Activated CD4-positive, alpha-beta T cell treated with anti-CD3 and anti-CD28 coated beads, Interleukin-2, amount 10 ng/mL, durations not matched to agents 24 days and 14 days (primary cell): ENCODE results near the gene EIF3I. TPM values are rescaled to one million over a fixed set of nuclear protein-coding genes. Genes with fewer than 3 reads are reported as not detected.
A peak's percentile ranks its signal among the peaks of the same experiment; 100 is the strongest.

ENCODE experiments used
- DNase-seq: peaks from one replicate; pipeline ENCODE4 v3.0.0; 2022
- H3K27ac Mint-ChIP-seq: one replicate; pipeline ENCODE4 v1.8.0; 2022; ENCODE audit warnings: mild to moderate bottlenecking, mixed read lengths
- H3K27me3 Mint-ChIP-seq: one replicate; pipeline ENCODE4 v1.8.0; 2022; ENCODE audit warnings: mixed read lengths
- H3K36me3 Mint-ChIP-seq: one replicate; pipeline ENCODE4 v1.8.0; 2022; ENCODE audit warnings: low read depth, mild to moderate bottlenecking, mixed read lengths
- H3K4me1 Mint-ChIP-seq: one replicate; pipeline ENCODE4 v1.8.0; 2021; ENCODE audit warnings: mixed read lengths
- H3K4me3 Mint-ChIP-seq: one replicate; pipeline ENCODE4 v1.8.0; 2022; ENCODE audit warnings: mild to moderate bottlenecking, moderate library complexity, mixed read lengths
- H3K9me3 Mint-ChIP-seq: one replicate; pipeline ENCODE4 v1.8.0; 2021; ENCODE audit warnings: mixed read lengths
- intact Hi-C: fragments of 100-400 bp; cut with micrococcal nuclease; formaldehyde crosslinking; loops from one replicate; pipeline ENCODE4 v1.15.1; 2023
- total RNA-seq: library from RNA; stranded (reverse); gene quantifications from 2 replicates; pipeline ENCODE4 v1.2.3, GENCODE V29; 2022

The EIF3I gene
- total RNA-seq, 1 donor from 2014 or later = 304 TPM

GRCh38 chr1:32204943-32205361 lies 17.3 kb upstream of the EIF3I start:
- Mint-ChIP-seq H3K4me1 (peaks cover 38% of the 10 kb centered on the region), H3K27me3 (no peaks in the 10 kb centered on the region), H3K4me3 (peak overlapping the region; percentile 91), H3K36me3 (peaks cover 24% of the 10 kb centered on the region), H3K9me3 (no peaks in the 10 kb centered on the region), H3K27ac (peak overlapping the region; percentile 88)
- no peak for DNase-seq
- intact Hi-C loops = loop anchor here (1.0 kb wide), 1 partner anchor 17 kb away; the partner anchor contains the start of genes EIF3I and TMEM234

- Mint-ChIP-seq H3K27ac (peak within 1 kb of the TSS; percentile 88), H3K27me3 (no peaks in the 10 kb centered on the region)
Measured at GRCh38 chr1:32205401-32206370, 16.5 kb upstream of the EIF3I start, which contains the start of gene IQCC. IQCC (plus strand) TSS chr1:32205671; CDS start chr1:32205682, 11 bp downstream.

GRCh38 chr1:32208469-32208868 lies 13.7 kb upstream of the EIF3I start:
- intact Hi-C loops = no loop called here
- H3K36me3 Mint-ChIP-seq = peaks cover 12% of the 10 kb centered on the region

More at GRCh38 chr1:32205401-32206370, 16.5 kb upstream of the EIF3I start, which contains the start of gene IQCC:
- intact Hi-C loops = loop anchor here (1.0 kb wide), 1 partner anchor 17 kb away; the partner anchor contains the start of genes EIF3I and TMEM234
- Mint-ChIP-seq H3K4me1 (peaks cover 33% of the 10 kb centered on the region), H3K9me3 (no peaks in the 10 kb centered on the region), H3K4me3 (peak within 1 kb of the TSS; percentile 91), H3K36me3 (peaks cover 20% of the 10 kb centered on the region)
- peak; percentile 96 for DNase-seq

DNA sequence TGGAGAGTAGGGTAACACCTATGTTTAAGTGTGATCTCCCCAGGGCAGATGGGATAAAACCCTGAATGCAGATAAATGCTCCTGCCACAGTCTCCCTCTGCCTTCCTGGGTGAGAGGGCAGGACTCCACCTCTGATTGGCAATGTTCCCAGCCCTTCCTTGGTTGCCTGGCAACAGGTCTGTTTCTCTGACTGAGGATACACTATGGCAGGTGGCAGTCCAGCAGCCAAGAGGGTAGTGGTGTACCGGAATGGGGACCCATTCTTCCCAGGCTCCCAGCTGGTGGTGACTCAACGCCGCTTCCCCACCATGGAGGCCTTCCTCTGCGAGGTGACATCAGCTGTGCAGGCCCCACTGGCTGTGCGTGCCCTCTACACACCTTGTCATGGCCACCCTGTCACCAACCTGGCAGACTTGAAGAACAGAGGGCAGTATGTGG lies 13.3 kb upstream of the EIF3I start, which contains the start of gene DCDC2B:
TSS of gene DCDC2B (plus strand) at position 199 of the 438 bp plus-strand sequence. CDS start at position 204, 5 bp downstream.
- no peaks in the 10 kb centered on the region for H3K9me3 Mint-ChIP-seq
- DNase-seq = no peak
- peaks cover 10% of the 10 kb centered on the region for H3K36me3 Mint-ChIP-seq
- no peaks in the 10 kb centered on the region for H3K27me3 Mint-ChIP-seq
- peaks cover 18% of the 10 kb centered on the region for H3K4me1 Mint-ChIP-seq
- intact Hi-C loops = no loop called here
- H3K27ac Mint-ChIP-seq = peak within 1 kb of the TSS; percentile 48
- H3K4me3 Mint-ChIP-seq = no peak within 1 kb of the TSS

More at GRCh38 chr1:32208469-32208868, 13.7 kb upstream of the EIF3I start:
- Mint-ChIP-seq H3K27me3 (no peaks in the 10 kb centered on the region), H3K4me3 (no peak overlapping the region), H3K27ac (peak overlapping the region; percentile 48), H3K4me1 (peaks cover 21% of the 10 kb centered on the region), H3K9me3 (no peaks in the 10 kb centered on the region)
- no peak for DNase-seq

- intact Hi-C loops = loop anchor here (1.0 to 2.0 kb wide), 2 partner anchors 156 to 199 kb away; no protein-coding TSS in a partner anchor
- Mint-ChIP-seq H3K9me3 (no peaks in the 10 kb centered on the region), H3K27ac (peak overlapping the region; percentile 49), H3K4me1 (peaks cover 19% of the 10 kb centered on the region), H3K4me3 (no peak overlapping the region), H3K27me3 (no peaks in the 10 kb centered on the region), H3K36me3 (peaks cover 4% of the 10 kb centered on the region)
- peak; percentile 90 for DNase-seq
Measured at GRCh38 chr1:32215629-32216480, 6.4 kb upstream of the EIF3I start.

DNA sequence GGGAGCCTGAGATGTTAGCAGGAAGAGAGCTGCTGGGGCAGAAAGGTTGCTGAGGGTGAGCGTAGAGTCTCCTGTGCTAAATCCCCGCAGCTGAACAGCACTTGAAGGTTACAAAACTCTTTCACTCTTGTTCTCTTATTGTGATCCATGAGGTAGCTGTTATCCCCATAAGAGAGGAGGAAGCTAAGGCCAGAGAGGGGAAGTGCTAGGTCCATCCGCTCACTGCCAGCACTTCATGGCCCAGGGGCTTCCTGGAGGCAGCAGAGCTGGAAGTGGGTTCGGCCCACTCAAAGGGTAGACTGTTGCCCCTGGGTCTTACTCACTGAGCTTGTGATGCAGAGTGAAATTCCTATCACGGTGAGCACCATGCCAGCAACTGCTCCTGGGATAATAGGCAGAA lies 5.6 kb upstream of the EIF3I start:
- no peak for DNase-seq
- Mint-ChIP-seq H3K4me1 (peaks cover 24% of the 10 kb centered on the region), H3K9me3 (no peaks in the 10 kb centered on the region), H3K36me3 (peaks cover 4% of the 10 kb centered on the region), H3K27ac (no peak overlapping the region), H3K27me3 (no peaks in the 10 kb centered on the region), H3K4me3 (no peak overlapping the region)
- intact Hi-C loops = no loop called here

GRCh38 chr1:32219022-32219421 lies 3.2 kb upstream of the EIF3I start:
- no peak overlapping the region for H3K27ac Mint-ChIP-seq
- H3K4me3 Mint-ChIP-seq = no peak overlapping the region
- peaks cover 6% of the 10 kb centered on the region for H3K36me3 Mint-ChIP-seq
- no peaks in the 10 kb centered on the region for H3K9me3 Mint-ChIP-seq
- peaks cover 32% of the 10 kb centered on the region for H3K4me1 Mint-ChIP-seq
- intact Hi-C loops = no loop called here
- H3K27me3 Mint-ChIP-seq = no peaks in the 10 kb centered on the region
- no peak for DNase-seq

DNA sequence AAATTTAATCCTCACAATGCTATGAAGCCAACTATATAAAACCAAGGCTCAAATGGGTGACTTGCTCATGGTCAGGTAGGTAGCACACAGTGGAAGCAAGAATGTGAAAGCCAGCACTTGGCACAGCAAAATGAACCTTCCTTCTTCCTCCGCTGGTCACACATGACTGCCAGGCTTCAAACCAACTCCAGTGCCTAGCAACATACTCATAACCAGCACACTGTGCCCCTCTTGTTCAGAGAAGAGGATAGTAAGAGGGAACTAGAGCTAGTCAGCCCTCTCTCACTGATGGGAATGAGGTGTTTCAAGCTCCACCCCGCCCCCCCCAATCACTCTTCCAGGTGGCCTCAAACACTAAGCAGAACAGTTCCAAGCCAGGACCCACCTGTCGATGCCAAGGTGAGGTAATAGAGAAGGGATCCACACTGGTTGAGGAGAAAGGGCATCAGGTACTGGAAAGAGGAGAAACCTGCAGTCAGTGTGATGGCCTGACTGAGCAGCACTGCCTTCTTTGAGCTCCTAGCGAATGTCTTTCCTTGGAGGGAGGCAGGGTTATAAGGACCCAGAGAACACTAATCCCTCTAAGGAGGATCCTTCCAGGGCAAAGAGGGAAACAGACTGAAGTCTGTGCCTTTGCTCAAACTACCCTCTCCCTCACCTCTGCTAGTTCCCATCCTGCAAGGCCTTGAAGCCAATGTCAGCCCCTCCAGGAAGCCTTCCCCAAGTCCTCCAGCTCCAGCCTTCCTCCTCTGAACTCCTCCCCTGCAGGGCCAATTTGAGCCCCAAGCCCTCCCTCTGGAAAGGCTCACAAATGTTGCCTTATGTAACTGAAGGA lies 1.2 kb upstream of the EIF3I start:
- Mint-ChIP-seq H3K27me3 (no peaks in the 10 kb centered on the region), H3K9me3 (no peaks in the 10 kb centered on the region), H3K4me3 (peak overlapping the region; percentile 94), H3K4me1 (peaks cover 33% of the 10 kb centered on the region), H3K36me3 (peaks cover 15% of the 10 kb centered on the region), H3K27ac (peak overlapping the region; percentile 95)
- DNase-seq = no peak
- intact Hi-C loops = loop anchor here (5.0 kb wide), 1 partner anchor 116 kb away; the partner anchor contains the start of gene MARCKSL1

DNA sequence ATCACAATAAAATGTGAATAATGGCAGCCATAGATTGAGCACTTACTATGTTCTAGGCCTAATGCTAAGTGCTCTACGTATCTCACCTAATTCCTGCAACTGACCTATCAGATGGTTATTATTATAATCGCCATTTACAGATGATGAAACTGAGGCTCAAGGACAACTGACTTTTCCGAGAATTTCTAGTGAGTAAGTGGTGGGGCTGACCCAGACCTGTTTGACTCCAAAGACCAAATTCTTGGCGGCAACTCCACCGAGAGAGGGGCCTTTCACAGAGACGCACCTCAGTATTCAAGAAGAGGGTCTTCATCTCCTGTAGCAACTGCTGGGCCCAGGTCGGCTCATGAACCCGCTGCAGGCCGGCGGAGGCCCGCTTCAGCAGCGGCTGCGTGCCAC lies 627 bp upstream of the EIF3I start:
- intact Hi-C loops = loop anchor here (5.0 kb wide), 1 partner anchor 116 kb away; the partner anchor contains the start of gene MARCKSL1
- no peak for DNase-seq
- H3K9me3 Mint-ChIP-seq = no peaks in the 10 kb centered on the region
- H3K36me3 Mint-ChIP-seq = peaks cover 19% of the 10 kb centered on the region
- peak overlapping the region; percentile 95 for H3K27ac Mint-ChIP-seq
- H3K27me3 Mint-ChIP-seq = no peaks in the 10 kb centered on the region
- peak overlapping the region; percentile 94 for H3K4me3 Mint-ChIP-seq
- H3K4me1 Mint-ChIP-seq = peaks cover 29% of the 10 kb centered on the region

- no peaks in the 10 kb centered on the region for H3K9me3 Mint-ChIP-seq
- no peaks in the 10 kb centered on the region for H3K27me3 Mint-ChIP-seq
- intact Hi-C loops = loop anchor here (5.0 kb wide), 1 partner anchor 114 kb away; the partner anchor contains the start of gene MARCKSL1
- H3K4me1 Mint-ChIP-seq = peaks cover 32% of the 10 kb centered on the region
- H3K36me3 Mint-ChIP-seq = peaks cover 33% of the 10 kb centered on the region
- H3K27ac Mint-ChIP-seq = peak overlapping the region; percentile 95
- H3K4me3 Mint-ChIP-seq = peak overlapping the region; percentile 94
- no peak for DNase-seq
Measured at GRCh38 chr1:32223683-32224082, 1.5 kb downstream of the EIF3I start.

DNA sequence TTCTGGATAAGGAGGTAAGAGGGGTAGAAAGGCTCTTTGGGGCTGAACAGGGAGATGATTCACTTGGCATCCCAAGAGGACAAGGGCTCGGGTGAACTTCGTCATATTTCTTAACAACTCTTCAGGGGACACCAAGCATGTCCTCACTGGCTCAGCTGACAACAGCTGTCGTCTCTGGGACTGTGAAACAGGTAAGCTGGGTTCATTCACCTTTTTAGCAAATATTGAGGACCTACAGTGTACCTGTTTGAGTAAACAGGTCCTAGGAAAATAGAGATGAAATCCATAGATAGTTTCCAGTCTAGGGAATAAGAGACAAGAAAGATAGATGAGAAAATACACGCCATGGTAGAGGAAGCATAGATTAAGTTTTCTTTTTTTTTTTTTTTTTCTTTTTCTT lies 2.1 kb downstream of the EIF3I start:
- peak overlapping the region; percentile 72 for H3K27ac Mint-ChIP-seq
- no peak for DNase-seq

GRCh38 chr1:32228771-32229170 lies 6.6 kb downstream of the EIF3I start:
- Mint-ChIP-seq H3K27me3 (no peaks in the 10 kb centered on the region), H3K4me1 (peaks cover 14% of the 10 kb centered on the region), H3K36me3 (peaks cover 51% of the 10 kb centered on the region), H3K27ac (no peak overlapping the region), H3K4me3 (no peak overlapping the region), H3K9me3 (no peaks in the 10 kb centered on the region)
- no peak for DNase-seq
- intact Hi-C loops = no loop called here

More for the DNA sequence above, 2.1 kb downstream of the EIF3I start:
- H3K4me1 Mint-ChIP-seq = peaks cover 34% of the 10 kb centered on the region
- H3K36me3 Mint-ChIP-seq = peaks cover 39% of the 10 kb centered on the region
- H3K27me3 Mint-ChIP-seq = no peaks in the 10 kb centered on the region
- H3K4me3 Mint-ChIP-seq = peak overlapping the region; percentile 94
- no peaks in the 10 kb centered on the region for H3K9me3 Mint-ChIP-seq
- intact Hi-C loops = loop anchor here (5.0 kb wide), 1 partner anchor 113 kb away; the partner anchor contains the start of gene MARCKSL1
